SU-DHL-6 (cell line): ENCODE data around the gene DIP2C.

Experiments used
- H2AFZ ChIP-seq: fragments of 200-600 bp; sonication (generic); 2 replicates; pipeline ENCODE4 v1.6.1; 2014; ENCODE audit warnings: low read depth, mild to moderate bottlenecking, moderate library complexity, mixed read lengths, antibody characterized with exemption, low read length; ENCODE audit not compliant: severe bottlenecking
- H3F3A ChIP-seq: fragments of 200-600 bp; shearing (Covaris generic); 2 replicates; pipeline ENCODE4 v1.6.0; 2016; ENCODE audit warnings: antibody characterized with exemption, mild to moderate bottlenecking; ENCODE audit not compliant: insufficient read depth
- H3K27ac ChIP-seq: fragments of 200-600 bp; sonication (generic); 2 replicates; pipeline ENCODE4 v1.5.1; 2016; ENCODE audit warnings: low read depth, mild to moderate bottlenecking, low read length, moderate library complexity, mixed read lengths
- H3K27me3 ChIP-seq: fragments of 200-600 bp; sonication (generic), shearing (Covaris generic); 2 replicates; pipeline ENCODE4 v1.6.0; 2014; ENCODE audit warnings: mild to moderate bottlenecking, low read length
- H3K36me3 ChIP-seq: fragments of 200-600 bp; sonication (generic); 2 replicates; pipeline ENCODE4 v1.6.1; 2014; ENCODE audit warnings: mild to moderate bottlenecking, low read length, mixed read lengths
- H3K4me2 ChIP-seq: fragments of 300-600, 200-600 bp; shearing (Covaris generic), sonication (generic); 2 replicates; pipeline ENCODE4 v1.6.0; 2014; ENCODE audit warnings: low read length, low read depth, mild to moderate bottlenecking; ENCODE audit not compliant: poor library complexity, severe bottlenecking
- H3K4me3 ChIP-seq: fragments of 200-600 bp; sonication (generic); 2 replicates; pipeline ENCODE4 v1.5.1; 2014; ENCODE audit warnings: antibody characterized with exemption, low read length, mild to moderate bottlenecking, mixed read lengths; ENCODE audit not compliant: insufficient read depth, poor library complexity, severe bottlenecking
- H3K79me2 ChIP-seq: fragments of 200-600 bp; sonication (generic); 2 replicates; pipeline ENCODE4 v1.6.1; 2014; ENCODE audit warnings: mild to moderate bottlenecking, low read length, moderate library complexity; ENCODE audit not compliant: insufficient read depth
- H3K9ac ChIP-seq: fragments of 200-600 bp; sonication (generic); 2 replicates; pipeline ENCODE4 v1.7.0; 2014; ENCODE audit warnings: mild to moderate bottlenecking, low read length
- H3K9me2 ChIP-seq: fragments of 200-600 bp; sonication (generic); replicated peaks from 2 replicates; pipeline ENCODE4 v1.6.1; 2014; ENCODE audit warnings: low read length; ENCODE audit not compliant: insufficient read depth
- H3K9me3 ChIP-seq: fragments of 200-600 bp; sonication (generic); 2 replicates; pipeline ENCODE4 v1.6.1; 2014; ENCODE audit warnings: low read length, mixed read lengths; ENCODE audit not compliant: insufficient read depth
- H4K20me1 ChIP-seq: fragments of 200-600 bp; sonication (generic); 2 replicates; pipeline ENCODE4 v1.6.1; 2014; ENCODE audit warnings: low read depth, mild to moderate bottlenecking, antibody characterized with exemption, low read length, moderate library complexity, mixed read lengths
- EZH2phosphoT487 ChIP-seq: fragments of 200-600 bp; sonication (generic), shearing (Covaris generic); conservative IDR thresholded peaks from 2 replicates; pipeline ENCODE4 v1.6.1; 2018; ENCODE audit warnings: mild to moderate bottlenecking, antibody characterized with exemption, low read length, moderate library complexity, mixed read lengths
- TF ChIP-seq, protein P1 (sequence below): fragments of 200-600 bp; sonication (generic); IDR thresholded peaks from one replicate; pipeline ENCODE4 v1.5.1; 2017; ENCODE audit warnings: antibody characterized with exemption, mild to moderate bottlenecking, low read length, moderate library complexity; ENCODE audit not compliant: insufficient read depth, poor library complexity, severe bottlenecking

The DIP2C gene

GRCh38 chr10:493391-494148, 195.9 kb downstream of the DIP2C start:
- Histone ChIP-seq H4K20me1 (no peaks in the 10 kb centered on the region), H3K9me3 (no peaks in the 10 kb centered on the region), H3K4me2 (no peak overlapping the region)

DNA sequence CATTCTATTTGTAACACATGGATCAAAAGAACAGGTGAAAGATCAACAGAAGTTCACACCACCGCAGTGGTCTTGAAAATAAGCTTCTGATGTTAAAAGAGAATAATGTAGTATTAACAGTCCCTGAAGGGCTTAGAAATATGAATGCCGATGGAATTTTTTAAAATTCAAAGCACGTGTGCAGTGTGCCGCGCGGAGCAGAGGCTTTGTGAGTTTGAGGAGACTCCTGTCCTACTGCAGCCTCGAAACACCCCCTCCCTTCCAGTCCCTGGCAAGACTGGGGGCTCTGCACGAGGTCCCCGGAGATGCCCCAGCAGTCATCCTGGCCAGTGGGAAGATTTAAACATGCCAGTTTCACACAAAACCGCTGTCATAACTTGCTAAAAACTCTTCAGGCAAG, 196.6 kb downstream of the DIP2C start:
- Histone ChIP-seq H3K4me2 (no peak overlapping the region), H3K4me3 (no peak overlapping the region), H3K9me2 (no peaks in the 10 kb centered on the region), H3K9ac (no peak overlapping the region), H3K79me2 (peaks cover 17% of the 10 kb centered on the region; the same call in 1 of the 2 replicates), H3K27me3 (no peaks in the 10 kb centered on the region), H3F3A (no peaks in the 10 kb centered on the region), H2AFZ (no peak overlapping the region), H3K9me3 (no peaks in the 10 kb centered on the region), H4K20me1 (no peaks in the 10 kb centered on the region), H3K27ac (no peak overlapping the region), H3K36me3 (no peaks in the 10 kb centered on the region)
- TF ChIP-seq EZH2phosphoT487, result no peak
- TF ChIP-seq, protein P1, sequence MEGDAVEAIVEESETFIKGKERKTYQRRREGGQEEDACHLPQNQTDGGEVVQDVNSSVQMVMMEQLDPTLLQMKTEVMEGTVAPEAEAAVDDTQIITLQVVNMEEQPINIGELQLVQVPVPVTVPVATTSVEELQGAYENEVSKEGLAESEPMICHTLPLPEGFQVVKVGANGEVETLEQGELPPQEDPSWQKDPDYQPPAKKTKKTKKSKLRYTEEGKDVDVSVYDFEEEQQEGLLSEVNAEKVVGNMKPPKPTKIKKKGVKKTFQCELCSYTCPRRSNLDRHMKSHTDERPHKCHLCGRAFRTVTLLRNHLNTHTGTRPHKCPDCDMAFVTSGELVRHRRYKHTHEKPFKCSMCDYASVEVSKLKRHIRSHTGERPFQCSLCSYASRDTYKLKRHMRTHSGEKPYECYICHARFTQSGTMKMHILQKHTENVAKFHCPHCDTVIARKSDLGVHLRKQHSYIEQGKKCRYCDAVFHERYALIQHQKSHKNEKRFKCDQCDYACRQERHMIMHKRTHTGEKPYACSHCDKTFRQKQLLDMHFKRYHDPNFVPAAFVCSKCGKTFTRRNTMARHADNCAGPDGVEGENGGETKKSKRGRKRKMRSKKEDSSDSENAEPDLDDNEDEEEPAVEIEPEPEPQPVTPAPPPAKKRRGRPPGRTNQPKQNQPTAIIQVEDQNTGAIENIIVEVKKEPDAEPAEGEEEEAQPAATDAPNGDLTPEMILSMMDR, result no peak

More at GRCh38 chr10:493391-494148, 195.9 kb downstream of the DIP2C start:
- no peaks in the 10 kb centered on the region for H3K9me2 ChIP-seq
- H3K27ac ChIP-seq, result no peak overlapping the region
- H2AFZ ChIP-seq, result no peak overlapping the region
- peaks cover 17% of the 10 kb centered on the region; the same call in 1 of the 2 replicates for H3K79me2 ChIP-seq
- H3F3A ChIP-seq, result no peaks in the 10 kb centered on the region
- no peak overlapping the region for H3K9ac ChIP-seq
- TF ChIP-seq, protein P1, result no peak
- TF ChIP-seq EZH2phosphoT487, result no peak
- H3K4me3 ChIP-seq, result no peak overlapping the region
- H3K27me3 ChIP-seq, result no peaks in the 10 kb centered on the region
- no peaks in the 10 kb centered on the region for H3K36me3 ChIP-seq

DNA sequence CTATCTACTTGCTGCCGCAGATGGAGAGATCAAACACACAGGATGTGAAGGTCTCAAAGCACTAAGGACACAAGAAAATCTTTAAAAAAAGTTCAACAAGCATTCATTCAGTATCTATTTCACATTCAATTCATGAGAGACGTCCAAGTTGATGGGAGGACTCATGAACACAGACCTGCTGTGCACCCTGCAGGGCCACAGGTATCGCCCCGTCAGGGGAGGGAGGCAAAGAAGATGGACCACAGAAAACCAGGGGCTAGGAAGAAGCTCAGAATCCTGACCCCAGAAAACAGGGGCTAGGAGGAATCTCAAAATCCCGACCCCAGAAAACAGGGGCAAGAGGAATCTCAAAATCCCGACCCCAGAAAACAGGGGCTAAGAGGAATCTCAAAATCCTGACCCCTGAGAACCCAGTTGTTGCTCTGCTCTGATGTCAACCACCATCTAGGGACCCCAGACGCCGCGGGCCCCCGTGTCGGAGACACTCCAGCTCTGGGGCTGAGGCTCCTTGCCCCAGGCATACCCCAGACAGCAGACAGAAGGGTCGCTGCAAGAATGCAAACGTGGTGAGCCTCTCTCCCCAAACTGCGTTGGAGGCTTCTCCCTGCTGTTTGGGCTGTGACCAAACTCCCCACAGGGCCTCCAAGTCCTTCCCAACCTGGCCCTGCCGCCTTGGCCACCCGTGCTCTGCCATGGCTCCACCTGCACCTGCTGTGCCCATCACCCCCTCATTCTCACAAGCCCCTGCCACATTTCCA, 197.6 kb downstream of the DIP2C start:
- TF ChIP-seq, protein P1, result no peak
- TF ChIP-seq EZH2phosphoT487, result no peak
- no peaks in the 10 kb centered on the region for H3K27me3 ChIP-seq
- no peak overlapping the region for H3K4me2 ChIP-seq
- H3K9me2 ChIP-seq, result no peaks in the 10 kb centered on the region
- H3K36me3 ChIP-seq, result no peaks in the 10 kb centered on the region
- no peak overlapping the region for H3K9ac ChIP-seq
- no peak overlapping the region for H3K4me3 ChIP-seq
- H4K20me1 ChIP-seq, result no peaks in the 10 kb centered on the region
- no peaks in the 10 kb centered on the region for H3F3A ChIP-seq
- H3K27ac ChIP-seq, result no peak overlapping the region
- no peak overlapping the region for H2AFZ ChIP-seq
- H3K79me2 ChIP-seq, result peaks cover 17% of the 10 kb centered on the region; the same call in 1 of the 2 replicates
- no peaks in the 10 kb centered on the region for H3K9me3 ChIP-seq
